Measurements from ENCODE around the gene RAP1GAP2. TPM values are rescaled to one million over a fixed set of nuclear protein-coding genes. Genes with fewer than 3 reads are reported as not detected.

RAP1GAP2 gene
- total and polyA plus RNA-seq, 2 of the 8 experiments (the other 6 are each of a cell fraction or from before 2014, with no cell fraction given), result 24.0 to 63.8 TPM

DNA sequence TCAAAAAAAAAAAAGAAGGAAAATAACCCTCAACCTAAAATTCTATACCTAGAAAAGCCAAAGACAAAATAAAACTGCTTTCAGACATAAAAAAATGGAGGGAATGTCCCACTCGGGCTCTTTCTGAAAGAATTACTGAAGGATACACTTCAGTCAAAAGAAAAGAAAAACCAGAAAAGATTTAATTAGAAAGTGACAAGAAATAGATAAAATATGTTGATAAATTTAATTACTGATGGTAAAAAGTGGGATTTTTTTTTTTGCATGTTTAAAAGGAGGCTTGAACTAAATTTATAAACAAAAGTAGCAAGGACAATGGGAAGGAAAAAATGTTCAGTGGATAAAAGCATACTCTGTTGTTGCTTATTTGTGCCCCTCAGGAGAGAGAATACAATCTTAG is 178.1 kb downstream of the RAP1GAP2 start:
- Histone ChIP-seq H3K36me3 (ENCODE audit: control insufficient read depth in 2 of 4, insufficient read depth in 4 of 4, low read length in 3 of 4) (no peaks in the 10 kb centered on the region; a peak in 1 of 8 replicates), H3K23ac (ENCODE audit: insufficient read length) (no peak overlapping the region), H3K4me1 (replicated peaks in 1 of 4; ENCODE audit: control insufficient read depth in 3 of 4, insufficient read depth in 4 of 4, low read length in 3 of 4) (no peaks in the 10 kb centered on the region), H2BK120ac (replicated peaks; ENCODE audit: low read depth, low read length) (no peak overlapping the region), H4K5ac (ENCODE audit: insufficient read length, low read depth, low read length) (no peak overlapping the region), H3K18ac (ENCODE audit: extremely low read depth, low read length) (no peak overlapping the region), H3K23me2 (ENCODE audit: low read depth, low read length) (no peaks in the 10 kb centered on the region; the same call in 1 of the 2 replicates), H3K4ac (replicated peaks; ENCODE audit: insufficient read length, low read depth, low read length) (no peak overlapping the region), H3K56ac (replicated peaks; ENCODE audit: insufficient read length, low read depth, low read length) (no peak overlapping the region), H4K8ac (ENCODE audit: extremely low read depth, insufficient read depth, low read length) (no peak overlapping the region), H2BK20ac (ENCODE audit: low read length) (no peak overlapping the region), H3K79me1 (ENCODE audit: low read depth, low read length) (no peaks in the 10 kb centered on the region; the same call in 1 of the 2 replicates), H2AK5ac (ENCODE audit: low read depth, low read length) (no peak overlapping the region), H3K4me3 (ENCODE audit: extremely low read depth in 1 of 4, insufficient read depth in 2 of 4, low read depth in 3 of 4, low read length in 4 of 4) (no peak overlapping the region), H3K4me2 (ENCODE audit: insufficient read depth in 1 of 2, low read depth in 2 of 2, low read length in 2 of 2) (no peak overlapping the region), H3K9ac (replicated peaks in 1 of 4; ENCODE audit: extremely low read depth in 1 of 4, low read depth in 3 of 4, low read length in 3 of 4) (no peak overlapping the region), H3K27ac (ENCODE audit: low read depth, low read length) (no peak overlapping the region), H4K20me1 (replicated peaks in 1 of 2; ENCODE audit: control insufficient read depth in 1 of 2, insufficient read depth in 2 of 2, low read length in 2 of 2) (no peaks in the 10 kb centered on the region), H3K14ac (ENCODE audit: insufficient read length) (no peak overlapping the region), H2BK15ac (ENCODE audit: low read length) (no peak overlapping the region), H2BK5ac (ENCODE audit: low read depth, low read length) (no peak overlapping the region), H3K9me3 (ENCODE audit: insufficient read depth in 2 of 2, low read depth in 1 of 2, low read length in 1 of 2) (no peaks in the 10 kb centered on the region), H2AFZ (ENCODE audit: low read length) (no peak overlapping the region), H4K91ac (replicated peaks; ENCODE audit: insufficient read length, low read length) (no peak overlapping the region), H2BK12ac (ENCODE audit: low read depth, low read length) (no peak overlapping the region), H3K79me2 (ENCODE audit: control insufficient read depth in 1 of 2, insufficient read depth in 2 of 2, low read length in 2 of 2) (no peaks in the 10 kb centered on the region), H3K27me3 (replicated peaks in 1 of 4; ENCODE audit: control insufficient read depth in 3 of 4, extremely low read depth in 1 of 4, insufficient read depth in 3 of 4, low read length in 3 of 4) (no peaks in the 10 kb centered on the region)
- DNase-seq (ENCODE audit: low read depth in 1 of 2, low spot score in 2 of 2) (no peak), FAIRE-seq (no peak)
- 100% methylated on average over 1 of the region's 1 CpG; no CpG with 5 or more reads in 1 of the 2 experiments for WGBS, 2 experiments (ENCODE audit: extremely low coverage in 1 of 2, insufficient coverage in 1 of 2, insufficient read length in 1 of 2, insufficient replicate concordance in 2 of 2, low coverage in 1 of 2, low lambda C conversion rate in 2 of 2, missing lambda C conversion rate in 1 of 2)
- ChIA-PET POLR2A (ENCODE audit: partially characterized antibody) (no interaction called here), CTCF (ENCODE audit: partially characterized antibody) (interaction anchor here (0.6 to 0.9 kb wide), 3 partner anchors 16 to 1609 kb away, joined by 3 to 4 read pairs (median 3); no protein-coding TSS in a partner anchor)
- TF ChIP-seq FOSL1 (IDR thresholded peaks at IDR 0.05; ENCODE audit: insufficient read depth, low read depth, low read length), result no peak
- no peak for TF ChIP-seq PHF8 (conservative IDR thresholded peaks at IDR 0.05; ENCODE audit: low read depth, low read length)
- TF ChIP-seq TAF1 (IDR thresholded peaks at IDR 0.05; ENCODE audit: low read depth, low read length), result no peak
- TF ChIP-seq HDAC6 (IDR thresholded peaks at IDR 0.05; ENCODE audit: low read depth, low read length), result no peak
- no peak for TF ChIP-seq KDM1A (IDR thresholded peaks at IDR 0.05; ENCODE audit: borderline replicate concordance, low read length)
